Measurements from ENCODE around the gene DNAJA3. TPM values are rescaled to one million over a fixed set of nuclear protein-coding genes. Genes with fewer than 3 reads are reported as not detected.

Gene DNAJA3
- total RNA-seq, 6 experiments from 2014 or later = 40.8 to 54.4 (median 45.1) TPM

- peaks cover 2% of the 10 kb centered on the region; the same call in 1 of the 2 replicates for H3K27me3 Mint-ChIP-seq (ENCODE audit: insufficient read depth)
- no peaks in the 10 kb centered on the region for H3K9me3 Mint-ChIP-seq
- peaks cover 22% of the 10 kb centered on the region for H3K4me1 Mint-ChIP-seq (ENCODE audit: low read depth)
- H3K36me3 Mint-ChIP-seq (ENCODE audit: low read depth) = peaks cover 14% of the 10 kb centered on the region; the same call in 1 of the 2 replicates
- H3K4me3 Mint-ChIP-seq = no peak overlapping the region
- H3K27ac Mint-ChIP-seq = no peak overlapping the region
- no peak for DNase-seq
- TF ChIP-seq, protein P1, sequence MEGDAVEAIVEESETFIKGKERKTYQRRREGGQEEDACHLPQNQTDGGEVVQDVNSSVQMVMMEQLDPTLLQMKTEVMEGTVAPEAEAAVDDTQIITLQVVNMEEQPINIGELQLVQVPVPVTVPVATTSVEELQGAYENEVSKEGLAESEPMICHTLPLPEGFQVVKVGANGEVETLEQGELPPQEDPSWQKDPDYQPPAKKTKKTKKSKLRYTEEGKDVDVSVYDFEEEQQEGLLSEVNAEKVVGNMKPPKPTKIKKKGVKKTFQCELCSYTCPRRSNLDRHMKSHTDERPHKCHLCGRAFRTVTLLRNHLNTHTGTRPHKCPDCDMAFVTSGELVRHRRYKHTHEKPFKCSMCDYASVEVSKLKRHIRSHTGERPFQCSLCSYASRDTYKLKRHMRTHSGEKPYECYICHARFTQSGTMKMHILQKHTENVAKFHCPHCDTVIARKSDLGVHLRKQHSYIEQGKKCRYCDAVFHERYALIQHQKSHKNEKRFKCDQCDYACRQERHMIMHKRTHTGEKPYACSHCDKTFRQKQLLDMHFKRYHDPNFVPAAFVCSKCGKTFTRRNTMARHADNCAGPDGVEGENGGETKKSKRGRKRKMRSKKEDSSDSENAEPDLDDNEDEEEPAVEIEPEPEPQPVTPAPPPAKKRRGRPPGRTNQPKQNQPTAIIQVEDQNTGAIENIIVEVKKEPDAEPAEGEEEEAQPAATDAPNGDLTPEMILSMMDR (IDR thresholded peaks at IDR 0.05) = no peak
These were observed 20.5 kb upstream of the DNAJA3 start for GRCh38 chr16:4404967-4405696.

- TF ChIP-seq, protein P1 (IDR thresholded peaks at IDR 0.05) = no peak
- Mint-ChIP-seq H3K4me1 (ENCODE audit: low read depth) (peaks cover 34% of the 10 kb centered on the region), H3K9me3 (no peaks in the 10 kb centered on the region), H3K27ac (peak overlapping the region; percentile 71), H3K4me3 (peak overlapping the region; percentile 20; the same call in 1 of the 2 replicates), H3K27me3 (ENCODE audit: insufficient read depth) (peaks cover 2% of the 10 kb centered on the region; the same call in 1 of the 2 replicates), H3K36me3 (ENCODE audit: low read depth) (peaks cover 14% of the 10 kb centered on the region)
- DNase-seq = peak; percentile 86
These were observed 17.9 kb upstream of the DNAJA3 start for GRCh38 chr16:4407543-4408322.

DNA sequence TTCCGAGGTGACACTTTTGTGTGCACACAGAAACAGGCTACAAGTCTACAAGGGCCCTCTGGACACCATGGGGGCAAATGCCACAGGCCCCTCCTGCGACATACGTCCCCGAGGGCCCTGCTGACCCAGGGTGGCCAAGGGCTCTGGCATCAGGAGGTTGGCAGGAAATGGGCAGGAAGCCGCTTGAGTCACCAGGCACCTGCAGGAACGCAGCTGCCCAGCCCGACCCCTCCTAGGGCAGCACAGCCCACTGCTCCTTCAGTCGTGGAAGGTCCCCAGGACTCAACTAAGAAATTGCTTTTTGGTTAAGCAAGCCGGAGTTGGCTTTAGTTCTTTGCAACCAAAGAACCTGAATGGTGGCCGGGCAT, 17.4 kb upstream of the DNAJA3 start:
- peaks cover 2% of the 10 kb centered on the region; the same call in 1 of the 2 replicates for H3K27me3 Mint-ChIP-seq (ENCODE audit: insufficient read depth)
- DNase-seq = no peak
- peak overlapping the region; percentile 71 for H3K27ac Mint-ChIP-seq
- TF ChIP-seq, protein P1 (IDR thresholded peaks at IDR 0.05) = no peak
- peak overlapping the region; percentile 20; the same call in 1 of the 2 replicates for H3K4me3 Mint-ChIP-seq
- H3K4me1 Mint-ChIP-seq (ENCODE audit: low read depth) = peaks cover 34% of the 10 kb centered on the region
- no peaks in the 10 kb centered on the region for H3K9me3 Mint-ChIP-seq
- H3K36me3 Mint-ChIP-seq (ENCODE audit: low read depth) = peaks cover 14% of the 10 kb centered on the region

DNA sequence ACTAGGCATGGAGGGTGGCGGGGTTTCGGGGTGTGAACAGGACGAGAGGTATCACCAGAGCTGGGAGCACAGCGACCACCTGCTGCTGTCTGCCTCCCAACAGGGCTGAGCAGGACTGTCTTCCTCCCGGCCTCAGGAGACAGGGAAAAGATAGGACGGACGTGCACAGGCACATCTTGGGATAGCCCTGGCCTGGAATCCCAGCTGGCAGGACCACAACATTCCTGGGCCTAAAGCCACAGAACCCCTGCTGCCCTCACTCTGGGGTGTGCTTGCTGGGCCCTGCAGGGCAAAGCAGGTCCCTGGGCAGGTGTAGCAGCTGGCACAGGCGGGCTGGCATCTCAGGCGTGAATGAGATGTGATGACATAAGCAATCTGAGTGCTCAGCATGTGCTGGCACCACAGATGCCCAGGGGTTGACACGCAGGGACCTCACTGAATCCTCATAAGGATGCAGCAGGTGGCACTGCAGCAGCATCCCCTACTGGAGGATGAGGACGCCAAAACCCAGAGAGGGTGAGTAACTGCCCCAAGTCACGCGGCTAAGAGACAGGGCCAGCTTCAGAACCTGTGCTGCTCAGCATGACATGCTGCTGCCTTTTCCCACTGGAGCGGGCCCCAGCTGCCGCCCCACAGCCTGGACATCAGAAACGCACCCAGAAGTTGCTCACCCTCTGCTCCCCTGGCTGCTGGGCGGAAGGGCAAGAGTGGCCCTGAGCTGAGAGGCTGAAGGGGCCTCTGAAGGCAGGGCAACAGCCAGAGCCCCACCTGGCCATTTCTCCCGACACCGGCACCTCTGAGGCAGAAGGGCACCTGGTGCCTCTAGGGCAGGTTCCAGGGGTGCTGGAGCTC, 16.4 kb upstream of the DNAJA3 start:
- H3K27me3 Mint-ChIP-seq (ENCODE audit: insufficient read depth) = peaks cover 1% of the 10 kb centered on the region; the same call in 1 of the 2 replicates
- no peak overlapping the region for H3K4me3 Mint-ChIP-seq
- TF ChIP-seq, protein P1 (IDR thresholded peaks at IDR 0.05) = peak; percentile 54; the same call in 1 of the 2 replicates

More for the DNA sequence above, 16.4 kb upstream of the DNAJA3 start:
- peak overlapping the region; percentile 46 for H3K27ac Mint-ChIP-seq
- no peaks in the 10 kb centered on the region for H3K9me3 Mint-ChIP-seq
- DNase-seq = no peak
- H3K36me3 Mint-ChIP-seq (ENCODE audit: low read depth) = peaks cover 13% of the 10 kb centered on the region
- H3K4me1 Mint-ChIP-seq (ENCODE audit: low read depth) = peaks cover 37% of the 10 kb centered on the region
